ENCODE data around the gene ITFG2. TPM values are rescaled to one million over a fixed set of nuclear protein-coding genes. Genes with fewer than 3 reads are reported as not detected.

ITFG2 gene
- total and polyA plus RNA-seq, 7 donors = 11.6 to 31.9 (median 25.2) TPM

DNA sequence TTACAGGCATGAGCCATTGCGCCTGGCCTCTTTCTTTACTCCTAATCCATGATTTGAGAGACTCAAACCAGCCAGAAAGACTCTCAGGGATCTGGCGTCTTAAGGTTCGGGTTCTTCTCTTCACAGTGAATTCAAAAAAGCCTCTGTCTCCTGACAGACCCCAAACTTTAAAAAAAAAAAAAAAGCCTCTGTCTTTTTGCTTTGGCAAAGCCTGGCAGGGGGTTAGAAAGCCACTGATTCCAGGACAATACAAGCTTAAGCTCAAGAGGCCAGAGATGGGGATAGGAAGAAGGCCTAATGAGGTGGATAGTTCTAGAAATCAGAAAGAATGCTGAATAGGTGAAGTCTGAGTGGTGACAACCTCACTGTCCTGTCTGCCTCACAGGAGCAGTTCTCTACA lies 13.6 kb downstream of the ITFG2 start:
- Histone ChIP-seq H3K36me3 (peaks cover 20 to 92% (median 70%) of the 10 kb centered on the region in 4 donors), H3K9me3 (no peaks in the 10 kb centered on the region), H3K4me3 (no peak overlapping the region), H3K27me3 (no peaks in the 10 kb centered on the region), H3K27ac (no peak overlapping the region), H3K4me1 (no peaks in the 10 kb centered on the region)
- TF ChIP-seq EP300 (IDR thresholded peaks at IDR 0.05) (no peak), POLR2A (IDR thresholded peaks at IDR 0.05) (no peak), POLR2AphosphoS5 (IDR thresholded peaks at IDR 0.05) (no peak)
- TF ChIP-seq, protein P1, sequence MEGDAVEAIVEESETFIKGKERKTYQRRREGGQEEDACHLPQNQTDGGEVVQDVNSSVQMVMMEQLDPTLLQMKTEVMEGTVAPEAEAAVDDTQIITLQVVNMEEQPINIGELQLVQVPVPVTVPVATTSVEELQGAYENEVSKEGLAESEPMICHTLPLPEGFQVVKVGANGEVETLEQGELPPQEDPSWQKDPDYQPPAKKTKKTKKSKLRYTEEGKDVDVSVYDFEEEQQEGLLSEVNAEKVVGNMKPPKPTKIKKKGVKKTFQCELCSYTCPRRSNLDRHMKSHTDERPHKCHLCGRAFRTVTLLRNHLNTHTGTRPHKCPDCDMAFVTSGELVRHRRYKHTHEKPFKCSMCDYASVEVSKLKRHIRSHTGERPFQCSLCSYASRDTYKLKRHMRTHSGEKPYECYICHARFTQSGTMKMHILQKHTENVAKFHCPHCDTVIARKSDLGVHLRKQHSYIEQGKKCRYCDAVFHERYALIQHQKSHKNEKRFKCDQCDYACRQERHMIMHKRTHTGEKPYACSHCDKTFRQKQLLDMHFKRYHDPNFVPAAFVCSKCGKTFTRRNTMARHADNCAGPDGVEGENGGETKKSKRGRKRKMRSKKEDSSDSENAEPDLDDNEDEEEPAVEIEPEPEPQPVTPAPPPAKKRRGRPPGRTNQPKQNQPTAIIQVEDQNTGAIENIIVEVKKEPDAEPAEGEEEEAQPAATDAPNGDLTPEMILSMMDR (IDR thresholded peaks at IDR 0.05) = no peak
- WGBS, 2 donors = 96 to 99% methylated on average over 3 of the region's 3 CpGs
- intact Hi-C loops (cut with DNase I) = no loop called here
- DNase-seq = no peak

DNA sequence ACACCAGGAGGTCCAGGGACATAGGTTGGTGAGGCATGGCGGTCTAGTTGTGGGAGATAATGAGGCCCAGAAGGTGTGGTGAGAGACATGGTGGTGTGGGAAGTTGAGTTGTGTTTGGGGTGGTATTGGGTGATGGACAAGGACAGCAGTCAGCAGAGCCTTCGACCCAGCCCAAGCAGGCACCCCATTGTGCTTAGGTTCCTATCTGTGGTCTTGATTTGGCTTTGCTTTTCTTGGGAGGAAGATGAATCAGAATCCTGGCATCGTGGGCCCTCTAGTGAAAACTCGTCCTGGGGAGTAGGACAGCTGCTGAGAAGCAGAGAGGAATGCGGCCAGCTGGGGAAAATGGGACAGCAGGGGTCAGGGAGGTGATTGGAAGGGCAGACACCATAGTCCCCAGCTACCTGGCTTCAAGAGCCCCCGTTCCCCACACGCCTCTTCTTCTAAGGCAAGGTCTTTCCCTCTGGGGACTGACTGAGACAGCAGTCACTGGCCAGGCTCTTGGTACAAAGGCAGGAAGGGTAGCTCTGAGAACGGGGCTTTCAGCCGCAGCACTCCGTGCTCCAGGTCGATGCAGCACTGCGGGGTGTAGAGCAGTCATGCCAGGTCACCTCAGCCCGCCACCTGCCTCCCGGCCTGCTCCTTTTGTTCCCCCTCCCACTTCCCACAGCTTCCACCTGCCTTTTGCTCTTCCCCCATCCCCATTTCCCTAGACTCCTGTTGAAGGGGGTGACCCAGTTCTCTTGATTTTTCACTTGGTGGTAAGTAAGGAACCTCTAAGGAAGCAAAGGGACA lies 14.4 kb downstream of the ITFG2 start:
- intact Hi-C loops (cut with DNase I) = no loop called here
- no peaks in the 10 kb centered on the region for H3K27me3 ChIP-seq
- 90 to 94% methylated on average over 14 of the region's 14 CpGs for WGBS, 2 donors
- H3K9me3 ChIP-seq = no peaks in the 10 kb centered on the region
- TF ChIP-seq EP300 (IDR thresholded peaks at IDR 0.05) = no peak
- TF ChIP-seq, protein P1 (IDR thresholded peaks at IDR 0.05) = no peak
- no peak for TF ChIP-seq POLR2AphosphoS5 (IDR thresholded peaks at IDR 0.05)
- no peak for TF ChIP-seq POLR2A (IDR thresholded peaks at IDR 0.05)
- no peak for DNase-seq
- H3K36me3 ChIP-seq = peaks cover 14 to 89% (median 65%) of the 10 kb centered on the region in 4 donors
- no peak overlapping the region for H3K27ac ChIP-seq
- no peak overlapping the region for H3K4me3 ChIP-seq
- no peaks in the 10 kb centered on the region for H3K4me1 ChIP-seq

DNA sequence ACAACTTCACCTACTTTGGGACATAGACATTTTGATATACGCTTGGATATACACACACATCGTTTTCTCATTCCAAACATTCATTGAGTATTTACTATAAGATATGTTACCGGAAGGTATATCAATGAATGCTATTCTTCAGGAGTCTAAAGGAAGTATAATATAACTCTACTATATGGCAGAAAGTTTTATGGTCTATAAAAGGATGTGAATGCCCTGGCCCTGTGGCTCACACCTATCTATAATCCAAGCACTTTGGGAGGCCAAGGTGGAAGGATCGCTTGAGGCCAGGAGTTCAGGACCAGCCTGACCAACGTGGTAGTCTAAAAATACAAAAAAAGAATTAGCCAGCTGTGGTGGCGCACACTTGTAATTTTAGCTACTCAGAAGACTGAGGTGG lies 16.8 kb downstream of the ITFG2 start:
- H3K4me1 ChIP-seq = peaks cover 0 to 4% (median under 1%) of the 10 kb centered on the region in 4 donors
- peaks cover 3 to 66% (median 43%) of the 10 kb centered on the region in 4 donors for H3K36me3 ChIP-seq
- DNase-seq = no peak
- H3K27me3 ChIP-seq = peaks cover 0 to 5% (median 0%) of the 10 kb centered on the region in 3 donors
- intact Hi-C loops (cut with DNase I) = no loop called here
- H3K4me3 ChIP-seq = no peak overlapping the region
- TF ChIP-seq, protein P1 (IDR thresholded peaks at IDR 0.05) = no peak
- H3K27ac ChIP-seq = no peak overlapping the region
- WGBS, 2 donors = 61 to 85% methylated on average over 6 of the region's 6 CpGs
- H3K9me3 ChIP-seq = no peaks in the 10 kb centered on the region

DNA sequence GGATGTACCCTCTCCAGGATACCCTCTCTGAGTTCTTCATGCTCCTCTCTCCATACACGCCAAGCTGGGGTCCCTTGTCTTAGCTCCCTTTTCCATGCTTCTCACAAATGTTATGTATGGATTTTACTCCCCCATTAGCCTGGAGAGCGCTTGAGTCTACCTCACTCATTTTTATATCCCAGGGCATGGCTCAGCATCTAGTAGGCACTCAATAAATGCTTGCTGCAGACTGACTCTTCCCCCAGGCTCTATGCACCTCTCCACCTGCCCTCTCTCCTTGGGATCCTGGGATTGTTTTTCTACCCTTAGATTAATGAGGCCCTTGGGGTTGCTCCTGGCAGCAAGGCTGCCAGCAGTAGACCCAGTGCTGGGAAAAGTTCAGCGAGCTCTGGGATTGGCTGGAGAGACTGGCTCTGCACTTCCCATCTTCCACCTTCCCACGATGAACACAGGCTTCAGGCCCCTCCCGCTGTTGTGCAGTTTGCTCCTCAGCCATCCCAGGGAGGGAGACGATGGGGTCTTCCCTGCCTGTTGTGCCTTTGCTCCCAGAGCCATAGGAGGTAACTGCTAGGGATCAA lies 20.2 kb downstream of the ITFG2 start:
- no peak for TF ChIP-seq EP300 (IDR thresholded peaks at IDR 0.05)
- TF ChIP-seq POLR2AphosphoS5 (IDR thresholded peaks at IDR 0.05) = no peak
- TF ChIP-seq, protein P1 (IDR thresholded peaks at IDR 0.05) = no peak
- no peak for TF ChIP-seq POLR2A (IDR thresholded peaks at IDR 0.05)
- intact Hi-C loops (cut with DNase I) = no loop called here
- H3K36me3 ChIP-seq = peaks cover 0 to 32% (median 20%) of the 10 kb centered on the region in 4 donors
- no peak overlapping the region for H3K4me3 ChIP-seq
- no peaks in the 10 kb centered on the region for H3K9me3 ChIP-seq
- H3K27ac ChIP-seq = no peak overlapping the region
- peaks cover 0 to 18% (median 14%) of the 10 kb centered on the region in 4 donors for H3K4me1 ChIP-seq
- H3K27me3 ChIP-seq = peaks cover 0 to 29% (median 0%) of the 10 kb centered on the region in 3 donors
- DNase-seq = no peak
- WGBS, 2 donors = 84% methylated on average over 6 of the region's 6 CpGs
